B cell (primary cell): ENCODE measurements around the gene TIAM1. TPM values are rescaled to one million over a fixed set of nuclear protein-coding genes. Genes with fewer than 3 reads are reported as not detected.

Experiments used
- ATAC-seq: fragments of 200-7000 bp; cut with Tn5 transposase; one replicate; pipeline ENCODE4 v1.10.0; 2021; ENCODE audit warnings: low read depth, mild to moderate bottlenecking, moderate number of reproducible peaks, moderate library complexity
- CTCF ChIA-PET: fragments of 350-600 bp; sonication (Branson Sonifier 250); formaldehyde crosslinking; loops from one replicate; lab custom pipeline; 2021; ENCODE audit warnings: antibody characterized with exemption, inconsistent platforms; lab: Charles Lee
- POLR2A ChIA-PET: fragments of 350-600 bp; sonication (Branson Sonifier 250); formaldehyde crosslinking; loops from one replicate; lab custom pipeline; 2021; ENCODE audit warnings: antibody characterized with exemption; lab: Charles Lee
- DNase-seq: peaks from one replicate; pipeline ENCODE4 v3.0.0; 2013
- H2AFZ ChIP-seq: 2 replicates; pipeline ENCODE4 v1.6.1; 2012; ENCODE audit warnings: mild to moderate bottlenecking, low read depth, low read length; ENCODE audit not compliant: insufficient read depth, poor library complexity, severe bottlenecking
- H3K27ac ChIP-seq, 2 donors: 1 replicate in 1 of 2; 2 replicates in 1 of 2; pipeline ENCODE4 v1.5.1; 2012 to 2013; ENCODE audit warnings: low read length in 2 of 2, mild to moderate bottlenecking in 2 of 2, moderate library complexity in 1 of 2
- H3K27me3 ChIP-seq, 4 experiments: fragments of 200-600 bp in 1 of 4; sonication (generic) in 1 of 4; replicated peaks in 1 of 4; 1 replicate in 2 of 4; 2 replicates in 2 of 4; pipeline versions ENCODE4 v1.6.1 to v1.7.0; 2013 to 2016; ENCODE audit warnings: low read length in 3 of 4, mild to moderate bottlenecking in 2 of 4, mixed read lengths in 1 of 4, moderate library complexity in 1 of 4; ENCODE audit not compliant: insufficient read depth in 4 of 4, control insufficient read depth in 3 of 4; ENCODE audit errors: control extremely low read depth in 1 of 4
- H3K36me3 ChIP-seq, 2 experiments: replicated peaks in 1 of 2; 1 replicate in 1 of 2; 2 replicates in 1 of 2; pipeline versions ENCODE4 v1.6.1 to v1.7.1; 2013; ENCODE audit warnings: low read length in 1 of 2; ENCODE audit not compliant: insufficient read depth in 2 of 2, control insufficient read depth in 1 of 2; ENCODE audit errors: control extremely low read depth in 1 of 2, extremely low read depth in 1 of 2
- H3K4me1 ChIP-seq, 2 donors: fragments of 200-600 bp in 1 of 2; sonication (generic) in 1 of 2; 1 replicate in 1 of 2; 2 replicates in 1 of 2; pipeline versions ENCODE4 v1.5.1 to v1.6.1; 2013 to 2017; ENCODE audit warnings: low read length in 2 of 2; ENCODE audit not compliant: control insufficient read depth in 2 of 2, insufficient read depth in 2 of 2
- H3K4me2 ChIP-seq: replicated peaks from 2 replicates; pipeline ENCODE3; 2012; ENCODE audit warnings: mild to moderate bottlenecking, low read depth, low read length; ENCODE audit not compliant: poor library complexity, severe bottlenecking
- H3K4me3 ChIP-seq, 5 experiments: fragments of 200-600 bp in 1 of 5; sonication (generic) in 1 of 5; 1 replicate in 3 of 5; 2 replicates in 2 of 5; pipeline versions ENCODE4 v1.5.1 to v1.7.0; 2011 to 2016; ENCODE audit warnings: low read length in 4 of 5, mild to moderate bottlenecking in 4 of 5, low read depth in 2 of 5, control low read depth in 1 of 5, moderate library complexity in 1 of 5; ENCODE audit not compliant: insufficient read depth in 1 of 5; ENCODE audit errors: control extremely low read depth in 1 of 5, extremely low read depth in 1 of 5
- H3K79me2 ChIP-seq: fragments of 200-600 bp; sonication (generic); one replicate; pipeline ENCODE4 v1.6.0; 2016; ENCODE audit warnings: low read length; ENCODE audit not compliant: control insufficient read depth, insufficient read depth
- H3K9ac ChIP-seq: fragments of 200-600 bp; sonication (generic); 2 replicates; pipeline ENCODE4 v1.6.1; 2017; ENCODE audit warnings: mild to moderate bottlenecking, low read length, moderate library complexity
- H3K9me3 ChIP-seq, 3 donors: one replicate each; pipeline versions ENCODE4 v1.6.1 to v1.7.1; 2013; ENCODE audit warnings: low read length in 2 of 3; ENCODE audit not compliant: control insufficient read depth in 2 of 3, insufficient read depth in 1 of 3; ENCODE audit errors: control extremely low read depth in 1 of 3
- H4K20me1 ChIP-seq: 2 replicates; pipeline ENCODE4 v1.6.0; 2012; ENCODE audit warnings: mild to moderate bottlenecking, low read length; ENCODE audit not compliant: insufficient read depth, control insufficient read depth, poor library complexity, severe bottlenecking
- H3K27ac Mint-ChIP-seq: one replicate; pipeline ENCODE4 v1.8.0; 2021; ENCODE audit warnings: mixed read lengths
- H3K27me3 Mint-ChIP-seq: one replicate; pipeline ENCODE4 v1.8.0; 2021; ENCODE audit warnings: mixed read lengths
- H3K4me1 Mint-ChIP-seq: one replicate; pipeline ENCODE4 v1.8.0; 2021; ENCODE audit warnings: mixed read lengths
- H3K4me3 Mint-ChIP-seq: one replicate; pipeline ENCODE4 v1.8.0; 2021; ENCODE audit warnings: mixed read lengths
- H3K9me3 Mint-ChIP-seq: one replicate; pipeline ENCODE4 v1.8.0; 2022; ENCODE audit warnings: mixed read lengths; ENCODE audit not compliant: insufficient read depth
- CTCF ChIP-seq: fragments of 200-600 bp; IDR thresholded peaks from one replicate; pipeline ENCODE4 v1.8.0; 2022; ENCODE audit warnings: antibody characterized with exemption, mild to moderate bottlenecking
- EZH2 ChIP-seq: IDR thresholded peaks from 2 replicates; pipeline ENCODE4 v1.6.1; 2012; ENCODE audit warnings: borderline replicate concordance, low read depth, mild to moderate bottlenecking, moderate library complexity, low read length; ENCODE audit not compliant: insufficient read depth, poor library complexity, severe bottlenecking
- WGBS: methylation state at CpG from one replicate; pipeline ENCODE4 v1.1.5; 2013; ENCODE audit warnings: missing lambda C conversion rate; ENCODE audit not compliant: insufficient coverage; 5-methylcytosine and 5-hydroxymethylcytosine counted together
- intact Hi-C: fragments of 100-400 bp; cut with micrococcal nuclease; formaldehyde crosslinking; loops from one replicate; pipeline ENCODE4 v1.10.0; 2022
- polyA plus RNA-seq: library from polyadenylated mRNA; depleted of rRNA; stranded (reverse); fragments of >200 nt; gene quantifications from 2 replicates; pipeline ENCODE4 v1.2.3, GENCODE V29; 2012
- total RNA-seq, 2 donors: library from RNA; stranded (reverse); fragments of 120-200 nt in 1 of 2; gene quantifications; 1 replicate in 1 of 2; 2 replicates in 1 of 2; pipeline versions ENCODE4 v1.2.3 to v1.2.4, GENCODE V29; 2013 to 2022

TIAM1 gene
- total and polyA plus RNA-seq, 2 donors (not counting 1 experiment from before 2014, with no cell fraction given) = 0.51 to 1.0 TPM

GRCh38 chr21:31370281-31370892 is 26.3 kb upstream of the TIAM1 start:
- no peak for DNase-seq
- no peaks in the 10 kb centered on the region for H3K4me1 ChIP-seq
- H3K9ac ChIP-seq = no peak overlapping the region
- no peaks in the 10 kb centered on the region for H4K20me1 ChIP-seq
- H3K9me3 ChIP-seq = peaks cover 0 to 9% (median 0%) of the 10 kb centered on the region in 3 donors
- 100% methylated on average over 1 of the region's 4 CpGs for WGBS
- no peaks in the 10 kb centered on the region for H3K27me3 ChIP-seq
- Mint-ChIP-seq H3K9me3 (no peaks in the 10 kb centered on the region), H3K4me3 (no peak overlapping the region), H3K27ac (no peak overlapping the region), H3K27me3 (peaks cover 5% of the 10 kb centered on the region), H3K4me1 (no peaks in the 10 kb centered on the region)
- POLR2A ChIA-PET = no interaction called here
- intact Hi-C loops = no loop called here
- CTCF ChIA-PET = no interaction called here
- H2AFZ ChIP-seq = no peak overlapping the region
- no peaks in the 10 kb centered on the region for H3K36me3 ChIP-seq
- H3K27ac ChIP-seq = no peak overlapping the region
- H3K4me2 ChIP-seq = no peak overlapping the region
- H3K79me2 ChIP-seq = no peaks in the 10 kb centered on the region
- no peak overlapping the region for H3K4me3 ChIP-seq
- TF ChIP-seq CTCF = no peak
- no peak for TF ChIP-seq EZH2
- ATAC-seq = no peak

- POLR2A ChIA-PET = no interaction called here
Measured at GRCh38 chr21:31368361-31368760, 24.3 kb upstream of the TIAM1 start.

More at GRCh38 chr21:31368361-31368760, 24.3 kb upstream of the TIAM1 start:
- 100% methylated on average over 3 of the region's 7 CpGs for whole genome bisulfite sequencing
- Mint-ChIP-seq H3K27me3 (peaks cover 1% of the 10 kb centered on the region), H3K9me3 (no peaks in the 10 kb centered on the region), H3K4me1 (no peaks in the 10 kb centered on the region), H3K27ac (no peak overlapping the region), H3K4me3 (no peak overlapping the region)
- intact Hi-C loops = no loop called here
- Histone ChIP-seq H2AFZ (no peak overlapping the region), H3K4me3 (no peak overlapping the region), H3K36me3 (no peaks in the 10 kb centered on the region), H4K20me1 (no peaks in the 10 kb centered on the region), H3K79me2 (no peaks in the 10 kb centered on the region), H3K27ac (no peak overlapping the region), H3K9me3 (peaks cover 0 to 9% (median 0%) of the 10 kb centered on the region in 3 donors), H3K4me2 (no peak overlapping the region), H3K9ac (no peak overlapping the region), H3K27me3 (no peaks in the 10 kb centered on the region), H3K4me1 (no peaks in the 10 kb centered on the region)
- ATAC-seq = no peak
- DNase-seq = no peak
- TF ChIP-seq CTCF (no peak), EZH2 (no peak)
- CTCF ChIA-PET = no interaction called here
